ENCODE measurements around the gene YWHAQ. TPM values are rescaled to one million over a fixed set of nuclear protein-coding genes. Genes with fewer than 3 reads are reported as not detected.

The YWHAQ gene
- total and polyA plus RNA-seq, 8 donors = 70.1 to 170 (median 152) TPM

- 44 to 52% methylated on average over 4 of the region's 4 CpGs for WGBS, 2 donors
- H3K36me3 ChIP-seq = no peaks in the 10 kb centered on the region
- no peaks in the 10 kb centered on the region for H3K27me3 ChIP-seq
- no peaks in the 10 kb centered on the region for H3K4me1 ChIP-seq
- intact Hi-C loops (cut with DNase I) = no loop called here
- no peak for TF ChIP-seq CTCF (IDR thresholded peaks at IDR 0.05)
- no peak overlapping the region for H3K27ac ChIP-seq
- DNase-seq (peak in 4 of 6 donors; percentile 13 to 63 (median 43)), ATAC-seq (peak in 3 of 4 donors; percentile 85 to 89 (median 86)), FAIRE-seq (no peak)
- no peak overlapping the region for H3K4me3 ChIP-seq
- H3K9me3 ChIP-seq = no peaks in the 10 kb centered on the region
These were observed 7.7 kb upstream of the YWHAQ start for GRCh38 chr2:9638532-9638931.

GRCh38 chr2:9637330-9637729 is 6.5 kb upstream of the YWHAQ start:
- intact Hi-C loops (cut with DNase I) = no loop called here
- Histone ChIP-seq H3K4me3 (no peak overlapping the region), H3K27ac (no peak overlapping the region), H3K36me3 (no peaks in the 10 kb centered on the region), H3K9me3 (no peaks in the 10 kb centered on the region), H3K4me1 (no peaks in the 10 kb centered on the region), H3K27me3 (no peaks in the 10 kb centered on the region)
- no peak for FAIRE-seq
- TF ChIP-seq CTCF (IDR thresholded peaks at IDR 0.05) = no peak
- no peak for ATAC-seq
- 44 to 45% methylated on average over 2 of the region's 2 CpGs for WGBS, 2 donors
- no peak for DNase-seq

- no peaks in the 10 kb centered on the region for H3K9me3 ChIP-seq
- no peaks in the 10 kb centered on the region for H3K27me3 ChIP-seq
- 66 to 79% methylated on average over 3 of the region's 3 CpGs for WGBS, 2 donors
- H3K36me3 ChIP-seq = no peaks in the 10 kb centered on the region
- no peaks in the 10 kb centered on the region for H3K4me1 ChIP-seq
- DNase-seq (no peak), ATAC-seq (no peak), FAIRE-seq (no peak)
- intact Hi-C loops (cut with DNase I) = no loop called here
- H3K4me3 ChIP-seq = no peak overlapping the region
- no peak overlapping the region for H3K27ac ChIP-seq
- TF ChIP-seq CTCF (IDR thresholded peaks at IDR 0.05) = no peak
These were observed 3.3 kb upstream of the YWHAQ start for GRCh38 chr2:9634133-9634532.

- no peak for ATAC-seq
- WGBS, 2 donors = 86 to 88% methylated on average over 13 of the region's 13 CpGs
These were observed 1.3 kb upstream of the YWHAQ start for GRCh38 chr2:9631878-9632700.

More at GRCh38 chr2:9631878-9632700, 1.3 kb upstream of the YWHAQ start:
- Histone ChIP-seq H3K4me3 (no peak overlapping the region), H3K9me3 (no peaks in the 10 kb centered on the region), H3K36me3 (no peaks in the 10 kb centered on the region), H3K27me3 (no peaks in the 10 kb centered on the region), H3K27ac (no peak overlapping the region), H3K4me1 (peaks cover 0 to 12% (median 5%) of the 10 kb centered on the region in 3 donors)
- no peak for FAIRE-seq
- intact Hi-C loops (cut with DNase I) = no loop called here
- peak in 2 of 6 donors; percentile 19 to 34 for DNase-seq
- no peak for TF ChIP-seq CTCF (IDR thresholded peaks at IDR 0.05)

Data from pancreas (tissue), 10 donors.